Measurements from ENCODE around the gene NDUFA3. TPM values are rescaled to one million over a fixed set of nuclear protein-coding genes. Genes with fewer than 3 reads are reported as not detected.

NDUFA3 gene
- total and polyA plus RNA-seq, 2 of the 13 experiments (the other 11 are each of a cell fraction or from before 2014, with no cell fraction given): 31.6 to 75.4 TPM

- TF ChIP-seq THRA (CRISPR knock-in tag; IDR thresholded peaks at IDR 0.05; ENCODE audit: borderline replicate concordance): no peak
- TF ChIP-seq RBM22 (optimal IDR thresholded peaks at IDR 0.05; ENCODE audit: low read length): no peak
- TF ChIP-seq NRL (CRISPR knock-in tag; IDR thresholded peaks at IDR 0.05; ENCODE audit: borderline replicate concordance): peak; percentile 89; the same call in 1 of the 2 replicates
- no peak; the same call in 1 of the 2 replicates for TF ChIP-seq ZNF296 (CRISPR knock-in tag; conservative IDR thresholded peaks at IDR 0.05)
- no peak for TF ChIP-seq TOE1 (CRISPR knock-in tag; IDR thresholded peaks at IDR 0.05)
- TF ChIP-seq ARID3A (IDR thresholded peaks at IDR 0.05; ENCODE audit: low read depth, low read length): peak; percentile 84
- TF ChIP-seq NPAS2 (CRISPR knock-in tag; IDR thresholded peaks at IDR 0.05; ENCODE audit: borderline replicate concordance): no peak
- TF ChIP-seq SNAPC2 (CRISPR knock-in tag; IDR thresholded peaks at IDR 0.05): no peak
- peak; percentile 99 for TF ChIP-seq THAP11 (CRISPR knock-in tag; IDR thresholded peaks at IDR 0.05)
- no peak for TF ChIP-seq TOPORS (CRISPR knock-in tag; IDR thresholded peaks at IDR 0.05)
- TF ChIP-seq HNRNPLL (IDR thresholded peaks at IDR 0.05; ENCODE audit: low read depth, low read length, poor library complexity, severe bottlenecking): no peak
- TF ChIP-seq ELF4 (CRISPR knock-in tag; IDR thresholded peaks at IDR 0.05; ENCODE audit: borderline replicate concordance): no peak
- no peak for TF ChIP-seq ZBTB7A (CRISPR knock-in tag; IDR thresholded peaks at IDR 0.05)
- TF ChIP-seq PRMT3 (CRISPR knock-in tag; IDR thresholded peaks at IDR 0.05; ENCODE audit: borderline replicate concordance, low read depth): no peak
- peak; percentile 99 for TF ChIP-seq PHF20 (CRISPR knock-in tag; IDR thresholded peaks at IDR 0.05)
- TF ChIP-seq ZNF550 (CRISPR knock-in tag; IDR thresholded peaks at IDR 0.05; ENCODE audit: borderline replicate concordance): no peak
- no peak for TF ChIP-seq NFE2 (CRISPR knock-in tag; IDR thresholded peaks at IDR 0.05)
- TF ChIP-seq REST (IDR thresholded peaks at IDR 0.05; ENCODE audit: borderline replicate concordance in 1 of 2, low read depth in 1 of 2, low read length in 2 of 2): no peak; a peak in 1 of 4 replicates
- no peak for TF ChIP-seq MXD1 (CRISPR knock-in tag; IDR thresholded peaks at IDR 0.05)
- no peak for TF ChIP-seq MEIS2 (CRISPR knock-in tag; IDR thresholded peaks at IDR 0.05)
- no peak for TF ChIP-seq ZSCAN20 (CRISPR knock-in tag; IDR thresholded peaks at IDR 0.05; ENCODE audit: borderline replicate concordance)
- 0 out of 2 replicates have a peak, but pooled peaks have one; percentile 43 for TF ChIP-seq NFIC (IDR thresholded peaks at IDR 0.05; ENCODE audit: low read length)
These were observed 12.7 kb downstream of the NDUFA3 start, which contains the start of the genes PRPF31 and TFPT (continued) for GRCh38 chr19:54115109-54116063.
